CD4-positive, alpha-beta T cell treated with Interleukin-15 for 1 hour (primary cell): ENCODE results near the gene SFT2D1.
"Not testable (repeated sequence)": the region's sequence is repeated elsewhere in the genome, so short reads cannot be mapped to it uniquely, and the experiment has no call there.

ENCODE experiments used
- DNase-seq: peaks from one replicate; pipeline ENCODE4 v3.0.0-alpha.2; 2020

The SFT2D1 gene

DNA sequence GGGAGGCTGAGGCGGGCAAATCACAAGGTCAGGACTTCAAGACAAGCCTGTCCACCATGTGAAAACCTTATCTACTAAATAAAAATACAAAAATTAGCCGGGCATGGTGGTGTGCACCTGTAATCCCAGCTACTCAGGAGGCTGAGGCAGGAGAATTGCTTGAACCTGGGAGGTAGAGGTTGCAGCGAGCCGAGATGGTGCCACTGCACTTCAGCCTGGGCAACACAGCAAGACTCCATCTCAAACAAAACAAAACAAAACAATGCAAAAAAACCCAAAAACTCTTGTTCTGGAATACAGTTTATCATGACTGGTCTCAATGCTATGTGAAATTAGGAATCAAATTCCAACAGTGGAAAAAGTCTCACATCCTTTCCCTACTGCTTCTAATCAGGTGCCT, 20.1 kb upstream of the SFT2D1 start:
- not testable (repeated sequence) for DNase-seq

- no peak for DNase-seq
Observed at GRCh38 chr6:166361077-166361429, 18.7 kb upstream of the SFT2D1 start.

DNA sequence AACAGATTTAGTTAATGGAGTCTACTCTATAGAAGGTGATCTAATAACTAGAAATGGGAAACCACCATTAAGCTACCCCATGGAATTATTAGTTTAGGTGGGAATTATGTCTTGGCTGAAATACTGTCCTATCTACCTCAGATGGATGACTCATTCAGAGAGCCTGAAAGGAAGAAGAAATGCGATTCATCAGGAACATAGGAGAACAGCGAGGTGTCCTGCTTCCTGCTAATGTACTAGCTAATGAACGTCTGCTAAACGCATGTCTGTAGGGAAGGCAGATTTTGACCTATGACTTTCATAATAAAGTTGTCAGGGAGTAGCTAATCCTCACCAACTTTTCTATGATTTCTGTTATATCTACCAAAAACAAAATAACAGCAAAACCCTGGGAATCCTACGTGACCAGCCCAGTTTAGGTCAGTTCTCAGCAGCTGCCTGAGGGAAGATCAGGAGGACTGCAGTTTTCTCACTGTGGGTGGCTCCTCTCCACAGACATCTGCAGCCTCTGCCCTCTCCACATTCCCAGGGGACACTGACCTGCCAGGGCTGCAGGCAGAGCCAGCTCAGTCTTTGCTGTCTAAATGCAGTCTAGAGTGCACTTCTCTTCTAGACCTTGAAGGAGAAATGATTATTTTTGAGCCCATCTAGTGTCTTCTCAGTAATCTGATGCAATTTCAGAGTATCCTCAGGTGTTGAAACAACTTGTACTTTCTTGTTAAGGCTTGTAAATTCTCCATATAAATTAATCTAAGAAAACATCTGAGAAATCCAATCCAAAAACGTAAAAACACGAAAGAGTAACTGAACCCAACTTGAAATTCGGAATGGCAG, 18.1 kb upstream of the SFT2D1 start:
- no peak for DNase-seq

DNA sequence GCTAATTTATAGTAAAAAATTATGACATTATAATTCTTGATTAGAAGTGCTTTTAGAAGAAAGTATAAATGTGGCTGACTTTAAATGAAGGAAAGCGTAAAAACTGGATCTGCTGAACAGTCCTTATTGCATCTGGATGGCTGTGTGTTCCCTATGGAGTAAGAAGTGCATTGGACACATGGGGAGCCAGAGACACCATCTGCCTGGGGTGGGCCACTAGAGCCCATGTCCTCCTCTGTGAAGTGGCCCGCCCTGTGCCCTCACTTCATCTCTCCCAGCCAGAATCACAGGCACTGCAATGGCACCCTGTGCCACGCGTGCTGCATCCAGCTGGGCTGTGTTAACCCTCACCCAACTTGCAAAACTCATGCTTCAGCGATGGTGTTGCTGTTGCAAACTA, 13.2 kb upstream of the SFT2D1 start:
- no peak for DNase-seq

- no peak for DNase-seq
Observed at GRCh38 chr6:166354965-166355364, 12.6 kb upstream of the SFT2D1 start.

DNA sequence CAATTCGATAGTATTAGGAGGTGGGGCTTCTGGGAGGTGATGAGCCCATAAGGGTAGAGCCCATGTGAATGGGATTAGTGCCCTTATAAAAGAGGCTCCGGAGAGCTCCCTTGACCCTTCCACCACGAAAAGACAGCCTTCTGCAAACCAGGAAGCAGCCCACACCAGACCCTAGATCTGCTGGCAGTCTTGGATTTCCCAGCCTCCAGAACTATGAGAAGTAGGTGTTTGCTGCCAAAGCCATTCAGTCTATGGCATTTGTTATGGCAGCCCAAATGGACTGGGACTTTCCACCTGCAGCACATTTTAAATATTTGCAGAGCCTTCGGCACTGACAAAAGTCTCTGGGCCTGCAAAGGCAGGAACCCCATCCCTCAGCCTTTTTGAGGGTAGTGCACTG, 11.8 kb upstream of the SFT2D1 start:
- no peak for DNase-seq

- no peak for DNase-seq
Observed at GRCh38 chr6:166353507-166353906, 11.2 kb upstream of the SFT2D1 start.

- no peak for DNase-seq
Observed at GRCh38 chr6:166352923-166353322, 10.6 kb upstream of the SFT2D1 start.

DNA sequence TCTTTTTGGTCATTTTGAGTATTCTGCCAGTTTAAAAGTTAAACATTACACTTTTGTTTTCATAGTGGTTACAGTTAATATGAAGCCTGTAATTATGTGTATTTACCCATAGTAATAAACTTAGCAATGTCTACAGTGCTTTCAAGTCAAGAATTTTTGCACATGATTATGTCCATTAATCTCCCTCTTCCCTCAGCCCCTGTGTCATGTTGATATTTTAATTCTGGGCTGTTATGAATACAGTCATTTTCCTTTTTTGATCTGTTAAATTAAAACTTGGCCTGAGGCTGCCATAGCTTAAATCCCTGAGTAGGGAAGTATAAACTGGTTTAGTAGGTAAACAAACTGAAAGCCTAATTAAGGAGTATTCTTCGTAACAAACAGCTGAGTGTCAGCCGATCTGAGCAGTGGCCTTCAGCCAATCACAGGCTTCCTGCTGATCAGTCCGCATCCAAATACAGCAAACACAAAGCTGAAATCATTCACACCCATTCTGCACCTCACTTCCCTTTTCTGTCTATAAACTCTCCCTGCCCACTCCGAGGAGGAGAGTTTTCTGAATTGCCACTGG, 9.5 kb upstream of the SFT2D1 start:
- DNase-seq: peak; percentile 52

GRCh38 chr6:166348305-166348949, 6.1 kb upstream of the SFT2D1 start:
- no peak for DNase-seq

GRCh38 chr6:166346965-166347364, 4.6 kb upstream of the SFT2D1 start:
- no peak for DNase-seq

DNA sequence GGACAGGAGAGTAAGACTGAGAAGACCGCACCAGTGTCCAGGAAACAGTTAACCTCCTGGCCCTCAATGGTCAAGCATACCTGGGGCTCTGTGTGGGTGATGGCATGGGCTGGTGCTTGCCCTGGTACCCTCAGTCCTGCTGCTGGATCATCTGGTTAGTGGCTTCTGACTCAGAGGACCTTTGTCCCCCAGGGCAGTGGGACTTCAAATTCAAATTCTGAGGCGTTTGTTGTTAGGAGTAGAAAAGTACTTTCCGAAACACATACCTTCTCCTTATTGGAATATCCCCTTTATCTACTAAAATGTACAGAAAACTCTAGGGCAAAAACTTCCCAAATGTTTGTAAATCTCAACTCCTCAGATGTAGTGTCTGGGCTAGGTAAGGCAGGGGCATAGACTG, 4.1 kb upstream of the SFT2D1 start:
- DNase-seq: no peak

GRCh38 chr6:166345672-166346071, 3.3 kb upstream of the SFT2D1 start:
- not testable (repeated sequence) for DNase-seq

- not testable (repeated sequence) for DNase-seq
Observed at GRCh38 chr6:166344921-166345320, 2.6 kb upstream of the SFT2D1 start.

GRCh38 chr6:166344240-166344639, 1.9 kb upstream of the SFT2D1 start:
- DNase-seq: no peak

- DNase-seq: no peak
Observed at GRCh38 chr6:166343150-166343487, 774 bp upstream of the SFT2D1 start.

DNA sequence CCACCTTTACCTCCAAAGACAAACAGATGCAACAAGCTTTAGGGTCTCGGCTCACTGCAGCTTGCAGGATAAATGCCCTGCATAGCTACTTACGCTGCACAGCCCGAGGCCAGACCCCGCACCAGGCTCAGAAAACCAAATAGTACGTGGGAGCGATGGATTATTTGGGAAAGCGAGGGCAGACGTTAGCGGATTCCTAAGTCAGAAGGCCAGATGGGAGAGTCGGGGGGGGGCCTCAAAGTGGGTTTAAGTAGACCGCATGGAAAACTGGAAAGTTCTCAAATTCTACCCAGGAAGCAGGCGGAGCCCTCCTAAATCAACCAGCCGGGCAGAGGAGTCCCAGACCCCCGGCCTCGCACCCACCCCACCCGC, 382 bp downstream of the SFT2D1 start:
- DNase-seq: no peak

DNA sequence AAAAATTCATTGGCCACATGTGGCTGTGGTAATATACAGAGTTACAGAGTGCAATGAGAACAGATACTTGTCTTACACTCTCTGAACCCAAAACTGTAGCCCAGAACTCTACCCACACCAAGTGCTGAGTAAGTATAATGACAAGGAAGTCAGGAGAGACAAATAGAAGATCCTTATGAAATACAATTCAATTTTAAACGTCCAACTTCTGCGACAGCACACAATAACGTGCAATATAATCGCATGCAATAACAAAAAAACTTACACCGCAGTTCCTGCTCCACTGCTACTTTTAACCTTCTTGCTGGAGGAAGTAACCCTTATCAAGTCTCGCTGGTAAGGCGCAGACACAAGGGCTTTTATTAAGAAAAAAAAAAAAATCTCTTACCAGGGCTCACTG, 881 bp downstream of the SFT2D1 start:
- no peak for DNase-seq

GRCh38 chr6:166338854-166339253, 3.5 kb downstream of the SFT2D1 start:
- no peak for DNase-seq

DNA sequence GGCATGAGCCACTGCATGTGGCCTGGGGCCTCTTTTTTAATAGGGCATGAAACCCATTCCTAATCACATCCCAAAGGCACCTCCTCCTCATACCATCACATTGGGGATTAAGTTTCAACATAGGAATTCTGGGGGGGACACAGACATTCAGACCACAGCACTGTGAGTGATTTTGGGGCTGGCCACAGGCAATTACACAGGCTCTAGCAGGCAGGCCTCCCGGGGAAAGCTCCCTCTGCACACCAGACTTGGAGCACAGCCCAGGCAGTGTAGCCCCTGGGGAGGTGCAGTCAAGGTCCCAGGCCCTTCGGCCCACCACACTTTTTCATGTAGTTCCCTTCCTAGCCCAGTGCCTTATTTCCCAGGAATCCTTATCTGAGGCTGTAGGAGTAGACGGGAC, 5.5 kb downstream of the SFT2D1 start:
- no peak for DNase-seq

DNA sequence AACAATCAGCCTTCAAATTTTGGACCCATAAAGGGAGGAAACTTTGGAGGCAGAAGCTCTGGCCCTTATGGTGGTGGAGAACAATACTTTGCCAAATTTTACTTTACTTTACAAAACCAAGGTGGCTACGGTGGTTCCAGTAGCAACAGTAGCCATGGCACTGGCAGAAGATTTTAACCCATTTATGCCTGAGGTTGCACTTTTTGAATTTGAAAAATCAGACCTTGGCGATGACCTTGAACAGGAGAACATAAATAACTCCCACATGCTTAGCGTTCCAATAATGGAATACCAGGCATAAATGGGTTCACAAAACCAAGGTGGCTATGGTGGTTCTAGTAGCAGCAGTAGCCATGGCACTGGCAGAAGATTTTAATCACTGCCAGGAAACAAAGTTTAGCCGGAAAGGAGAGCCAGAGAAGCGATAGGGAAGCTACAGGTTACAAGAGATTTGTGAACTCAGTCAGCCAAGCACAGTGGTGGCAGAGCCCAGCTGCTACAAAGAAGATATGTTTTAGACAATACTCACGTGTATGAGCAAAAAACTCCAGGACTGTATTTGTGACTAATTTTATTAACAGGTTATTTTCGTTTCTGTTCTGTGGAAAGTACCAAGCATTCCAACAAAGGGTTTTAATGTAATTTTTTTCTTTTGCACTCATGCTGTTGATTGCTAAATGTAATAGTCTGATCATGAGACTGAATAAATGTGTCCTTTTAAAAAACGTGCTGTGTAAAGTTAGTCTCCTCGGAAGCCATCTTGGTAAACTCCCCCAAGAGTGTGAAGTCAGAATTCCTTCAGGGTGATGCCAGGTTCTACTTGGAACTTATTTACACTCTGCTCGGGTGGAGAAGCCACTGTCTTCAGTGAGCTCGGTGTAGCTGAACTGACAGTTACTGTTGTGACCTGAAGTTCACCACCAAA, 6.7 kb downstream of the SFT2D1 start:
- DNase-seq: no peak

GRCh38 chr6:166334878-166335277, 7.5 kb downstream of the SFT2D1 start:
- no peak for DNase-seq
